HG03159 (cell line): ENCODE measurements around the gene MEDAG.

Experiments
- ATAC-seq: cut with Tn5 transposase; IDR thresholded peaks from one replicate; pipeline ENCODE4 v1.9.1; 2021; ENCODE audit warnings: mild to moderate bottlenecking, moderate library complexity; ENCODE audit not compliant: unreplicated experiment

Gene MEDAG

GRCh38 chr13:30872685-30873461, 33.2 kb upstream of the MEDAG start:
- no peak for ATAC-seq

GRCh38 chr13:30873499-30873898, 32.6 kb upstream of the MEDAG start:
- no peak for ATAC-seq

DNA sequence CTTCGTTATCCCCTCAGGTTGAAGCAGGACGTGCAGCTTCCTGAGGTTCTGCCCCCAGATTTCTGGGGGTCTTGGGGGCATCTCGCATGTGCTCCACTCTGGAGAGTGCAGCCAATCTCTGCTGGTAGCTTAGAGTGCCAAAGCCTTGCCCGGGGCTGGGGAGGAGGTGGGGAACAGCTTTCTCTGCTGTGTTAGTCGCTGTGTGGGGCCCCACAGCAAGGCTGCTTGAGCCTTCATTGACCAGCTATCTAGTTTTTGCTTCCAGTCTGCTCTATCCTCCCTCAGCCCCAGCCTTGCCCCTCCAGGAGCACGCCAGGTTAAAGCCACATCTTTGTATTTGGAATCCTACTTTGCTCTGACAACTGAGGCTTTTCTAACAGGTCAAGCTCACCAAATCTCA, 32.0 kb upstream of the MEDAG start:
- no peak for ATAC-seq

DNA sequence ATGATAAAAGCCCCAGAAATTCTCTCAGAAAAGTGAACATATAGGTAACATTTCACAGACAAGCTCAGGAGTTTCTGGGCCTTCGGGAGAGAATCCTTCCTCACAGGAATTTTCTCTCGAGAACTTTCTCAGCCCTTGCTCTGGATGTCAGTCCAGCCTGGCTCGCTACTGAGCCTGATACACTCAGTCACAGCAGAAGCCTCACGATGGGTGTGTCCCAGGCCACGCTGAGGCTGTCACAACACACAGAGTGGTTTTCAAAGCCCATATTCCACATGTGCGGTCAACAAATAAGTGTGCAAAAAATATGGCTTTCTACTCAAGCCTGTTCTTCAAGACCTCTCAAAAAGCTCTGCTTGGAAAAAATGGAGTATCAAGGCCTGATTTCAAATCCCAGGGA, 31.5 kb upstream of the MEDAG start:
- no peak for ATAC-seq

DNA sequence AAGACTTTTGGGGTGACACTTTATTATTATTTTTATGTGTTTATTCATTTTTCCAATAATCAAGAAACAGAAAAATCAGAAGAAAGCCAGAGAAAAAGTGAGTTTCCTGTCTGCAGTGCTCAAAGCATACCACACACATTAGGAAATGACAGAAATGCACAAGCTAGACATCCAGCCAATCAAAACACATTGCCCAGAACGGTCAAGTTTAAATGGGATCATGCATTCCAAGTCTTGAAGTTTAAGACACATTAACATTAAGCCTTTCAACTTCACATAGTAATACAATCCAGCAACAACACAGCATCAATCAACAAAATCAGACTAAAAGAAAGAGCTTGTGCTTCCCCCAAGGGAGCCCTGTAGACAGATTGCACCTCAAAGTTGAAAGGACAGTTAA, 28.7 kb upstream of the MEDAG start:
- ATAC-seq: no peak

GRCh38 chr13:30880151-30880855, 25.8 kb upstream of the MEDAG start:
- no peak for ATAC-seq

DNA sequence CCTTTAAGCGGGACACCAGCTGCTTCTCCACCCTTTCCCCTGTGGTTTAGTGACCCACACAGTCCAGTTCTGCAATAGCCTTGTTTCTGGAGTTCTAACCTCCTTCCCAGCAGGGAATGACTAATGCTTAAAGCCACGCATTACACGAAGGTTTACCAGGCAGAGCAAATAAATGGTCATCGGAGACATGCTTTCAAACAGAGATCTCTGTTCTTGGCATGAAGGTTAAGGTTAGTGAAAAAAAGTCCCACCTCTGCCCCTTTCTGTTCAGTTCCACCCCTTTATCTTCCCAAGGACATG, 25.3 kb upstream of the MEDAG start:
- ATAC-seq: no peak

- ATAC-seq: no peak
These were observed 24.9 kb upstream of the MEDAG start for GRCh38 chr13:30881191-30881651.

- ATAC-seq: no peak
These were observed 23.8 kb upstream of the MEDAG start for GRCh38 chr13:30882026-30882850.

GRCh38 chr13:30882996-30883766, 22.9 kb upstream of the MEDAG start:
- no peak for ATAC-seq

GRCh38 chr13:30884543-30884942, 21.5 kb upstream of the MEDAG start:
- no peak for ATAC-seq

GRCh38 chr13:30889196-30889690, 16.8 kb upstream of the MEDAG start:
- no peak for ATAC-seq

DNA sequence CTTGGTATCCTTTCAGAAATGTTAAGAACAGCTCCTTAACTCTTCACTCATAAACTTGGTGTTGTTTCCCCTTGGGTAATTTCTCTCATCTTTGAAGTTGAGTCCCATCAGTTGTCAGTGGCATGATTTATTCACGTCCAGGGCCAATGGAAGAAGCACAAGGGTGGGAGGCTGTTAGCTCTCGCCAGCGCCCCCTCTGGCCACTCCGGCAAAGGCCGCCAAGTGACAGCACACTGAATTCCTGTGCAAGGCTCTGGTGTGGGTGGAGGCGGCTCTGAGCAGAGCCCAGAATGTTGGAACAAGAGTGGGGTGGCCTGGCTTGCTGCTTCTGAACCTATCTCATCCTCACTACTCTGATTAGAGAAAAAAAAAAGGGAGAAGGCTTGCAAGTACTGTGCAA, 13.1 kb upstream of the MEDAG start:
- ATAC-seq: no peak

- ATAC-seq: no peak
These were observed 10.3 kb upstream of the MEDAG start for GRCh38 chr13:30895773-30896172.

- no peak for ATAC-seq
These were observed 8.0 kb upstream of the MEDAG start for GRCh38 chr13:30898070-30898469.

DNA sequence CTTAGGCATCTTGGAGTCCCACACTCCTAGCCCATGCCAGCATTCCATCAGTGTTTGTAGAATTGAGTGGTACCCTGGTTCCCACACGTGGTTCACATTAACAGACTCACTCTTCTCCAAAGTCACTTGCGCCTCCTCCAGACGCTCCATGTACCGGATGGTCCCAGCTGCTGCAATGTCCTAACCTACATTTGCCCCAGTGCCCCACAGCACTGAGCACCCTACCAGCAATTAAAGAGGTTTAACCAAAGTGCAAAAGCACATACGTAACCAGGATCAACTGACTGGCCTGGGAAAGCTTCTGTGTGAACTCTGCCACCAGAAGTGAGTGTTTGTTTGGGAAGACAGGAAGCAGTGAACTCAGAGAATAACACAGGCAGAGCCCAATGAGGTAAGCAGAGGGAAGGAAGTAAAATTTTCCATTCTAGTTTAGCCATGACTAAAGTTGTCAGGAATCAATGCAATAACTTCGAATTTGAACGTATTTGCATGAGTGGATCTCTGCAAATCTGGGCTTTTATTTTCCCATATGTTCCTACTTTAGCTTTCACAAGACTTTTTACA, 7.3 kb upstream of the MEDAG start:
- ATAC-seq: no peak

DNA sequence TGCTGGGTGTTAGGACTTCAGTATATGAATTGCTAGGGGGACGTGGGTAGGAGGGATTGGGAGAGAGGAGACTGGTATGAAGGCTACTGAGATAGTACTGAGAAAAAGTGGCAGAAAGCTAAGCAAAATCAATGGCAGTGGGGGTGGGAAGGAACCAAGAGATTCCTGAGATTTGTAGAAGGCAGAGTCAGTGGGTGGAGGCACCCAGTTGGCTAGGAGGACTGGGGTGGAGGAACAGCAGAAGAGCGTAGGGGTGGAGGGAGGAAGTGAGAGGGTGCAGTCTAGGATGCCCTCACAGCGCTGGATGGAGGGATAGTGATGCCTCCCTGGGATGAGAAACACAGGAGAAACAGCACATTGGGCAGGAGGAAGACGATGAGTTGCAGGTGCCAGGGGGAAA, 5.6 kb upstream of the MEDAG start:
- ATAC-seq: no peak

- no peak for ATAC-seq
These were observed 4.9 kb upstream of the MEDAG start for GRCh38 chr13:30900952-30901749.

GRCh38 chr13:30904043-30904442, 2.0 kb upstream of the MEDAG start:
- no peak for ATAC-seq
